T-helper 22 cell (primary cell): ENCODE results near the gene MACROD2.

ENCODE experiments used
- DNase-seq: peaks from one replicate; pipeline ENCODE4 v3.0.0-alpha.2; 2020; ENCODE audit warnings: low read depth

MACROD2 gene

DNA sequence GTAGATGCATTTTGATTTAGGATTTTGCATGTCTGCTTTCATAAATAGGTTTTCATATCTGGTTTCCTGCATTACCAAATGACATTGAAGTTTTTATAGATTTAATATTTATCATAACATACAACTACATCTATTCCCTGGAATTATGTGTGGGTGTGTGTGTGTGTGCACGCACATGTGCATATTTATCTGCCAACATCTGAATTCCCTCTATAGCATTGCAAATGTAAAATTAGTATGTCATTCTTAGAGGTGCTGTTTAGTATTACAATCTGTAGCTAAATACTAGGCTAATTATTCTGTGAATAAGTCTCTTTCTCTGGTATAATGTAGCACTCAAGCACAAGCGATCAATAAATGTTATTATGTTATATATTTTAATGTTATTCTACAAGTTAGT, 820.0 kb downstream of the MACROD2 start:
- DNase-seq, result no peak

DNA sequence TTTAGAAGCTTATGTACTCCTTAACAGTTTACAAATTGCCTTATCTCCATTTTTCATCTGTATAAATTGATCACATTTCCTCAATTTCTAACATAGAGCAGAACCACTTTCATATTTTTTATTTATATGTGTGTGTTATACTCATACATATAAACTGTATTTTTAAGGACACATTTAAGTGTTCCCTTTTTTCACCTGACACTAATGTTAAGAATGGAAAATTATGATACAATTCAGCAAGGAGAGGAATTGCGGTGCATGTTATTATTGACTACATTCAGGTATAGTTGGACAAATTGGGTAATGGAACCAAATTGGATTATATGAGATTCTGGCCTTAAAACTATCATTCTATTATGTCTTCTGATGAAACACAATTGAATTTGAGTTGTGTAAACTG, 821.2 kb downstream of the MACROD2 start:
- no peak for DNase-seq

DNA sequence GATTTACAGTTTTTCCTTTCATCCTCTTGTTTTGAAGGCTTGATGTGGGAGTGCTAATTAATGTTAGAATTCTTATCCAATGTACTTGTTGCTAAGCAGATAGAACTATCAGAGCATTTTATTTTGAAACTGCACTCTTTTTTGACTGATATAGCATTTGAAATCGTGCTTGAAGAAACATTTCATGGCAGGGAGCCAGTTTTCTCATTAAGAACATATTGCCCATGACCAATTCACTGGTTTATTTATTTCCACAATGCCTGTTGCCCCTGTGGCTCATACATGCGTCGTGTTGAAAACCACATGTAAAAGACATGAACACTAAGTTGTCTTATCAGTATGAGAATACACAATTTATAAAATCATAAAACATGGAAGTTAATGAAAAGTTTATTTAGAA, 821.8 kb downstream of the MACROD2 start:
- no peak for DNase-seq

DNA sequence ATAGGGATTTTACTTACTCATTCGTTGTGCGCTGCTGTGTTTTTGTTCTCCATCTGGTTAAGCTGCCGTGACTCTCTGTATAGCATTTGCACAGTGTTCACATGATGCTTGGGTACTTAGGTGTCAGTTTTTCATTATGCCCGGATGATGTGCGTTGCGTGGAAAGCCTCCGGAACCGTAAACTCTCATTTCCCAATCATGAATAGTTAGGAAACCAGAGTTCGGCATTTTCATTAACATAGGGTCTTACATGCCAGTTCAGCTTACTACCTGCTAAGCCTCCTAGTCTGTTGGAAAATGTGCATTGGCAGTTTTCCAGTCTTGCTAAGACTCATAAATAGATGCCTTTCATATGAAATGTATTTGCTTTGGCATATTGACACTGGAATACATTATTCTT, 825.5 kb downstream of the MACROD2 start:
- no peak for DNase-seq

DNA sequence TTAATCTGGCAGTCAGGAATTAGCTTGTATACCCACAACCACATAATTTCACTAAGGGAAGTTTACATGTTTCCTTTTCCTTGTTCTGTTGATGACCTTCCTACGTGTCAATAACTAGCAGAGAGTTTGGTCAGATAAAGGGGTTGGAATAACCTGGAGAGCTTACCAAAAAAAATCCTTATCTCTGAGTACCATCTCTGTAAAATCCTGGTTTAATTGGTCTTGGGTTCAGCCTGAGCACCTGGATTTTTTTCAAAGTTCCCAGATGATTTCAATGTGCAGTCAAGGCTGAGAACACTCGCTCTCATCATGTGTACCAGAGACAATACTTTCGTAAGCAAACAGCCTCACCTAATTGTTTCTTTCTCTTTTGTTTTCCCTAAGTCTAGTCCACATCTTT, 825.9 kb downstream of the MACROD2 start:
- DNase-seq, result no peak

DNA sequence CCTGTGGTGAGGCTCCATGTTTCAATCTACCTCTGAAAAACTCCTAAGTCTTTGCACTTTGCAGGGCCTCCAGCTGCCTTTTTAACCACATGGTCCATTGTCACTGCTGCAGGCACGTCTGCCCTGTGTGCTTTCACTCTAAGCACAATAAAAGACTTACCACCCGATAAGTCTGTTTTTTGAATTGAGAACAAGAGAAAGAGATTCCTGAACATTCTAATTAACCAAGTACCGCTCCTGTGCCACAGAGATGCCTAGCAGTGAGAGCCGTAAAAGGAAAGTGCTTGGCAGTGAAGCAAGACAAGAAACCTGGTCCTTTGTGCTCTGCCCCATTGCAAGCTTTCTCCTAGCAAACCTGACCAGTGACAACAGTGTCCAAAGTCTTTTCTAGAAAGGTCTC, 829.7 kb downstream of the MACROD2 start:
- no peak for DNase-seq

DNA sequence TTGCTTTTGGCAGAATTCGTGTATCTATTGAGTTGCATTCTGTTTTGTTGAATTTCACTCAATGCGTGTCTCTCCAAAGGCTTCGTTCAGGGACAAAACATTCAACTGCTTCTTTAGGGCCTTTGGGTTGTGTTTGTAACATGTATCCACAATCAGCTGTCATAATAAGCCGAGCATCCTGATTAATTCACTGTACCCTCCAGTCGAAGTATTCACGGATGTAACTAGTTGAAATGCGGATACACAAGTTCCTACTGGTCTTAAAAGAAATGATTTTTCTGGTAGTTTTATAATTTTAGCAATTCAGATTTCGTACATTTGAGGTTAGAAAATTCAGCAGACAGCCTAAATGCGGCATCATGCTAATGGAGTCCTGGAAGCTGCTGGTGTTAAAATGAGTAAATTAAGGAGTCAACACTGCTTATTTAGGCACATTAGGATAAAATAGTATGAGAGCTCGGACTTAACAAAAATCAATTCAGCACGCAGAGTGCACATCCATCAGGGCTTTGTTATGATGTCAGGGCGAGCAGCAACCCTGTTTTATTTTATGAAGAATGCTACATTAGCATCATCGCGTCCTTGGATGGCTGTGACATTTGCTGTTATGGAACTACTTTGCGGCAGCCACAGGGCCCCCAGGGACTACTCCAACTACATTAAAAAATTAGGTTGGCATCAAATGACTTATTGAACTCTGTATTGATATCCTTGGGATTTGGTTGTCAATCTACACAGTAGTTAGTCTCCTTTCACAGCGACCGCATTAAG, 831.4 kb downstream of the MACROD2 start:
- no peak for DNase-seq

DNA sequence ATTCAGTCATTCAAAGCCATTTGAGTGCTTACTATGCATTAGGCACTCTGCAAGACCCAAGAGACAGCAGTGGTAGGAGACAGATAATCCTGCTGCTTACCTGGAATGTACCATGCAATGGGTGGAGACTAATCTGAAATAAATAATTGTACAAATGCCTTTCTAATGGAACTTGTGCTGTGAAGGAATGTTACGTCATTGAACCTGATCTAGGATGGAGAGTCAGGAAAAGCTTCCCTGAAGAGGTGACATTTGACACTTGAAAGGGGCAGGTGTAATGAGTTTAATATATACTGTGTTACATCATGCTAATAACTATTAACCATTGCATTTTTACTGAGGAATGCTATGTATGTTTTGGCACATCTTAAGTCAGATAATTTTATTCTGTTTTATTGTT, 833.1 kb downstream of the MACROD2 start:
- DNase-seq, result no peak

DNA sequence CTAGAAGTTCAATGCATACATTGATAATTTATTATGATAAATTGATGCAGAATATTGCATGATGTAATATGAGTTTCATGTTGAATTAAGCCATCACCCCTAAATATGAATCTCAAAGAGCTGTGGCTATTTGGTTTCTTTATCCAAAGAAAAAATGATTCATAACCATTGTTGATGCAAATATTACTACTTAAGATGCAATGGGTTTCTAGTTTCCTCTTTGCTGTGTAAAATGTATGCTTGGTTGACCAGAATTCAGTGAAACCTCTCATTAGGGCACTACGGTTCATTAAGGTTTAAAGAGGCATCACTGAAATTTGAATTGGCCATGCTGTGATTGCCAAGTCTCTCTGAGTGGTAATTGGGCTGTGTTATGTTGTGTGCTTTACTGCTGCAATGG, 834.6 kb downstream of the MACROD2 start:
- no peak for DNase-seq

DNA sequence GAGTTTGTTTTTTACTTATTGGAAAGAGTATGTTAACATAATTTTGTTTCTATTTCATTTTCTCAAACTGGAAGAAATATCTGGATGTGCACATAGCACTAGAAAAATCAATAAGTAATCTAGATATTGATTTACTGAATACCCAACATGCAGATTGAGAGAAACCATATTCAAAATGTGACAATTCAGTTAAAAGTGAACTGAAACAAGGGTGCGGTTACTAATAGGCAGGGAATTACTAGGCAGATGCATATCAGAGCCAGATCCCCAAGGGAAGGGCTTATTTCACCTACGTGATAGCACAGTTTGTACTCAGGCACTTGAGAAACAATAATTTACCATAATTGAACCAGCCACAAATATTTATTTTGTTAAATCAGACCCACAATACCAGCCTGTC, 835.1 kb downstream of the MACROD2 start:
- no peak for DNase-seq

DNA sequence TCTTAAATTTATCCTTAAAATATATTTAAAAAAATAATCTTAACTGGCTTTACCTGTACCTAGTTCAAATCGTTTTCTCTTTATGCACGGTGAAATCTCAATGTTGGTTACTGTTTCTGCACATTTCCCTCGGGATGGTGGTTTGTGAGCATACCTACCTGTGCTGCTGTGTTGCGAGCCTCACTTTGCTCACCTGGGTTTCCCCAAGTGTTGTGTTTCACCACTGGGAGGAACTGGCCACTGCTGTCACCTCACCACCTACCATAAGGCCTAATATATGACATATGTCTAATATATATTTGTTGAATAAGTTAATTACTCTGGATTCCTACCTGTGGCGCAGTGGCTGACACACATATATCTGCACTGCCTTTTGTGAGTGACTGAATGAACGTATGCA, 835.6 kb downstream of the MACROD2 start:
- no peak for DNase-seq

DNA sequence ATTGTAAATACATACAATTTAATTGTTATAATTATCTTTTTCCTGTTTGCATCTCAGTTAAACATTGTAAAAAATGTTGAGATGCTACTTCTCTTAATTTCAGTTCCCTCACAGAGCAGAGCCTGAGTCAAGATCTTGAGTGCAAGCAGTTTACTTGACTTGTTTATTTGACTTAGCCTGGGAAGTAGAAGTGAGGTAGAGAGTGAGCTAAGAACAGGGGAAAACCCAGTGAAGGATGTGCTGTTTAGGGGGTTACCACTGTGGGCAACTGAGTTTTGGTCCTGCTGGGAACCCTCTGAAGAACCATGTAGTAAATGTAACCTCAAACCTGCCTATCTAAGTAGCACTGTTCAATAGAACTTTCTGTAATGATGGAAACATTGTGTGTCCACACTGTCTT, 837.3 kb downstream of the MACROD2 start:
- no peak for DNase-seq

DNA sequence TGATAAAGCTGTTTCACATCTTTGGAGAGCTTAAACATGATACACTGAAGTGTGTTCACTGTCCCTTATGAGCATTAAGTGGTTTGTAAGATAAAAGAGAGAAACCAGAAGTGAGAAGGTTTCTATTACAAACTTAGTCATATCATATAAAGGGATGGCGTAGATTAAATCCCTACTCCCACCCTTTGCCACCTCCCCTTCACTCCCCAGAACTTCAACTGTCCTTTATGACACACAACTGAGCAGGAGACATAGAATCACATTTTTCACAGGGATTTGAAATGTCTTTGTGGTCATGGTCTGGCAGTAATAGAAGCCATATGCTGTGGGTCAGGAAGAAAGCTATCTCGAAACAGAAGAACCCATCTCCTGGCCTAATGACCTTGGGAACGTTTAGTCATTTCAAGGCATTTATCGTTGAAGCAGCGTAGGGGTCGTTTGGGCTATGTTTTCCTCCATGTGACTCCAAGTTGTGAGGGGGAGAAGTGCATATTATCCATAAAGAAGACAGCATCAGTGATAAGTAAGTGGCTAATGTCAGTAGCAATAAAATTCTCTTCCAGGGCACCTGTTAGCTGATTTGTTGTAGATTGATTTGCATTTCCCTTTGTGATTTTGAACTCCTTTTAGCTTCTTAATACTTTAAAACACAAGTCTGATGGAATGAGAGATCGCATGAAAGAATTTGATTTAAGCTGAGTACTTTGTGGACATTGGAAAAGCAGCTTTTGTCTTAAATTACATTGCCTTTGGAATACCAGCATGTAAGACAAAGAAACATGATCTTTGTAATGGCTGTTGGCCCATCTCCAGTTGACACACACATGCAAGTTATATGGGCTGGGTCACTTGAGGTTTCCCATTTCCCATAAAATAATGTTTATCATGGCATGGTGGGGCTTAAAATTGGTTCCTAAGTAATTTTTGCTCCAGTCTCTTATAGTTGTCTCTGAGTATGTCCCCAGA, 843.6 kb downstream of the MACROD2 start:
- DNase-seq, result no peak

DNA sequence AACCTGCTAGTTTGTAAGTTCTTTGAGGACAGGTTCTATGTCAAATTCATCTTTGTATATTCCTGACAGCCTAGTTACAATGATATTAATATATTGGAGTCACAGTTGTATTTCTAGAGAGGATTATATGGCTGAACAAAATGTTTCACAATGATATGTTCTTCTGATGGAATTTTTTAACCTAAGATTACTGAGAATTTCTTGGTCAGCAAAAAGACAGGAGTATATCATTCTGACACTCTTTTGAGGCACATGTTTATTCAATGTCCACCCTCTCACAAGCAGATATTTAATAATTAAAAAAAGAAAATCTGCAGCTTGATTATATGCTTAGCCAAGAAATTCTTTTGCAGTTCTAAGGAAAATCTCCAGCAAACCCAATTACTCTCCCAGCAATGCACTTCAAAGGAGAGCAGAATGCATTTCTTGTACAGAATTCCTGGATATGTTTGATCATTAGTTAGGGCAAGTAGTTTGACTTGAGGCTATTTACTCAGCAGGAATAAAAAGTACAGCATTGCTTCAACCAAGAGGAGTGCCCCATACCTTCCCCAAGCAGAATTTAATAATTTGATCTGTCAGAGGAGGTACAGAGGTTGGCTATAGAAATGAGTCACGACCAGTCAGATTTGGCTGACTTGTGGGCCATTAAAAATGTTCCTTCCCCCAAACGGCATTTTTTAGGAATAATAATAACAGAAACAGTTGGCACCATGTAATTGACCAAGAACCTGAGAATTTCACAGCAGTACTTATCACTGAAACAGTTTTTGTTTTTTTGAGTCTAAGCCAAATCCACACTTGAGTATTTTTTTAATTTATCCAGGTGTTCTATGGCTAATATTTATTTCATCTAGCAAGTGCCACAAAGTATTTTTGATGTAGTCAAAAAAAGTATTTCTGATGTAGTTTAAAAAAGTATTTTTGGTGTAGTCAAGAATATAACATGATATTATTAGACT, 850.2 kb downstream of the MACROD2 start:
- DNase-seq, result no peak

DNA sequence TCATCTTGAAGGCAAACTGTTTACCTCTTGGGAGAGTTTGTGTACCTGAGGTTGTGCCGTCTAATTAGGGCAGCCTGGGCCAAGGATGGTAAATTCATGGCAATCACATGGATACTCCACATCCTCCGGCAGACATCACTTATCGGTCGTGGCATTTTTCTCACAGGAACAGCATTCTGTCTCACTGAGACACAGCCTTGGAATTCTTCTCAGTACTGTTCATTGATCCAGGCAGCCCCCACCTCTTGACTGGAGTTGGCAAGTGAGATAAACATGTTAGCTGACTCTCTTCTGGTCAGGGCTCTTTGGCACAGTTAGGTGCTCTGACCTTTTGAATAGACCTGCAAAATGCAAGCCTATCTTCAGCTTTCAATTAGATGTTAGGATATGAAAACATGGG, 853.5 kb downstream of the MACROD2 start:
- DNase-seq, result no peak

DNA sequence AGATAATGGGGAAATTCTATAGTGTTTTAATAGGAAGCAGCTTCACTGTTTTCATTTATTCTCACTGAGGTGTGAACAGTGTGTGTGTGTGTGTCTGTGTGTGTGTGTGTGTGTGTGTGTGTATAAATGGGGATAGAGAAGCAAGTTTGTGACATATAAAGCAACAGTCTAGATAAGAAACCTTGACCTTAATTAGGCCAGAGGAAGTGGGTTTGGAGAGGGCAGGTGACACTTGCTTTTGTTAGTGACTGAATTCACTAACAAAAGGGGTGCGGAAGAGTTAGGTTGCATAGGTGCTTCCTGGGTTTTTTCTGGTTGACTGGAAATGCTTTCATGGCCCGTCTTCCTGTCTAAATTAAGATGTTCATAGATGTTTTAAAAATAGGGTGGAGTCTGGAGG, 857.8 kb downstream of the MACROD2 start:
- DNase-seq, result no peak

DNA sequence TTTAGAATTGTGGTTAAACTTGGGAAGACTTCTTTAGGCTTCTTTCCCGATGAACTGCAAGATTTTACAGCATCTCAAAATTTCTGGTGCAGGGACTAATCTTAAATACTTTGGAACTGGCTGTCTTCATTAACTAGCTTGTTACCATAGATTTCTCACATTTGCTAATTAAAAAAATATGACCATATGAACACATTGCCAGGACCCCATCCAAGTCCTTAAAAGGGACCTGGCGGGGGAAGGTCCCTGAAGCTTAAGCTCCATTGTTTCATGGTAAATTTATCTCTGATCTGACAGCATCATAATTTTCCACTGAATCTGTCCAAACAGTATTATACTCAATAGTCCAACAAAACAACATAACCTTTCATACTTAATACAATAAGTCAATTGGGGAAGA, 859.9 kb downstream of the MACROD2 start:
- no peak for DNase-seq

DNA sequence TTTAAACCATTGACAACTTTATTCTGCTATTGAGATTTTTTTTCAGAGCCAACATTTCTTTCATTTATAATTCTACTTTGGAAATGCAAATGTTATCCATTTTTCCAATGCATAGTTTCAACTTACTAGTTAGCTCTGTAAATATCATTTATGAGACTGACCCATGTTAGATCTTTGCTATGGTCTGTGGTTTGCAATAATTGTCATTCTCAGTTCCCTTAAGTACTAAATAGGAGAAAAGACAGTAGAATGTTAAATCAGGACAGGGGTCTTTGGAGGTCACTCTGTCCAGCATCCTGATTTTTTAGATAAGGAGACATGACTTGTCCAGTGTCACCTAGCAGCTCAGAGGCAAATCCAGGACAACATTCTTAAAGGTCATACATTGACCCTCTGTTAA, 864.3 kb downstream of the MACROD2 start:
- DNase-seq, result no peak

DNA sequence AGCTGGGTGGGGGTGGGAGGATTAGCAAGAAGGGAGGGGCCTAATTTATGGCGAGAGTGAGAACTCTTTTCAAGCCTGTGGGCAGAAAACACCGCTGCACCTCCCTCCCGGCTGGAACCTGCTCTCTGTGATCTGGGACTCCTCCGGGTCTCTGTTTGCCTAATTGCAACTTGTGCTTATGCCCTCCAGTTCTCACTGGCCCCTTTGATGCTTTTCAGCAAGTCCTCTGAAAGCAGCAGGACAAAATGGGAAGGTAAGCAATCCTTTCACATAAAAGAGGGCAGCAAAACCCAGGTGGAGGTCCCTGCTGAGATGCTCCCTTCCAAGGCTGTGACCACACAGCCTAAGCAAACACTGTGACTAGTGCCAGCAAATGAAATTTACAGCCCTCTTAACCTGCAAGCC, 865.1 kb downstream of the MACROD2 start:
- DNase-seq, result no peak

DNA sequence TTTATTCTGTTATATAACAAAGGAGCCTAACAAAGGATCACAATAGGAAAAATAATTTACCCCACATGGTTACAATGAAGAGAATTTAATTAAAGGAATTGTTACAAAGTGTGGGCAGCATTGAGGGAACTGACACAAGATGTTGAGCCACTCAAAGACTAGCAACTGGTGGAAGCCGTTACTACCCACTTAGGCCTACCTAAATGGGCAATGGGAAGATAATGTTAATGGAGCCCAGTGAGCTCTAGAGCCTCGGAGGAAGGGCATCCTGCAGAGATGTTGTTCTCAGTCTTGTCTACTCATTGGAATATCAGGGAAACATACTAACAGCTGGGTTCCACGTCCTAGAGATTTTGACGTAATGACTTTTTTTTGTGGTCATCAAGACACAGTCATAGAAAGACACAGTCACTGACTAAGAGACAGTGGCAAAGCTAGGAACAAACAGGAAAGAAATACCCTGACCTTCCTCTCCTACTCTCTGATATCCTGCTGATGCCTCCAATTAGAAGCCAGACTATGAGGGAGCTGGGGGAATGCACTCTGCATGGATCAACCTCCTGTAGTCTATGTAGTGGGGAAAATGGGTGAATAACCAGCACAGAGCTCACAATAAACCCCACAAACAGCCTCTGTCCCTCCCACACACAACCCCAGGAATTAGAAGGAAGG, 865.8 kb downstream of the MACROD2 start:
- no peak for DNase-seq

DNA sequence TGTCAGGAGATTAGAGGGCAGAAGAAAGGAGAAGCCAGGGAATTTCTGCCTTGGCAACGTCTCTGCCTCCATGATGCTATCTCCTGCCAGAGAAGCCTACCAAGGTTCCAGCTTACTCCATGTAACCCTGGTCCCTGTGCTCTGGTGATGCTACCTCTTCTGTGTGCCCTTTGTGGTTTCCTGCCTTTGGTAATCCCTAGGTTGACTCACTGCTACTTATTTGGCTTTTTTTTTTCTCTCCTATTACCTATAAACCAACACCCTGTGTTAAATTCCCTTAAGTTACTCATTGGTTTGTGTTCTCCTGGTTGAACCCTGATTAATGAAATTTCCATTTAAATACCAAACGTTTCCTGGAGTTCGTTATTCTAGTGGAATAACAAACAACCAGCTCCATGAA, 869.9 kb downstream of the MACROD2 start:
- no peak for DNase-seq

DNA sequence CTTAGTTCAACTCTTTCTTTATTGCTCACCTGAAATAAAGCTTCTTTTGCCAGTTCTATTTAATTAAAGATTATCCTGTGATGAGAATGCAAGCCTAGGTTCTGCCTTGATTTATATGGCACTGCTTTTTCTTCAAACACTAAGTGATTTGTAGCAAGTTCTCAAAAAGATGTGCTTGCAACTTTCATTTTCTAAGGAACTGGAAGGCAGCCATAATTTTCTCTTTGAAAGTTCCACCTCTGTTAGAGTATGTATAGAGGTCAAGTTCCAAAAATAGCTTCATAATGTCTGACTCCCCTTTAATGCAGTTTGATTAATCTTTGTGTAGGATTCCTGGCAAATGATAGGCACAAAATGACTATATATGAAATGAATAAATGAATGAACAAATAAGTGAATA, 870.4 kb downstream of the MACROD2 start:
- no peak for DNase-seq
